Endothelial cell of umbilical vein (primary cell): ENCODE data around the gene MDM1. TPM values are rescaled to one million over a fixed set of nuclear protein-coding genes. Genes with fewer than 3 reads are reported as not detected.

ENCODE experiments used
- BruUV-seq: library from RNA; stranded (reverse); fragments of 400-500 nt; replicated peaks from 2 replicates; lab custom pipeline; 2021; lab: Mats Ljungman, UMichigan
- CTCF ChIA-PET: fragments of 300-600, 350-600 bp; sonication (Branson Sonifier 250); formaldehyde crosslinking; loops from one replicate; lab custom pipeline; 2021; ENCODE audit warnings: antibody characterized with exemption, inconsistent platforms; lab: Charles Lee
- POLR2A ChIA-PET: fragments of 300-600, 350-600 bp; sonication (Branson Sonifier 250); formaldehyde crosslinking; loops from one replicate; lab custom pipeline; 2021; ENCODE audit warnings: antibody characterized with exemption, inconsistent platforms; lab: Charles Lee
- DNase-seq: peaks from one replicate; pipeline ENCODE4 v3.0.0-alpha.2; 2011; ENCODE audit warnings: low read depth, low spot score
- FAIRE-seq: peaks from 2 replicates; lab custom pipeline; 2011; peaks lifted over from hg19 to GRCh38; lab: Jason Lieb, UNC
- H2AFZ ChIP-seq: 2 replicates; pipeline ENCODE4 v1.6.0; 2012; ENCODE audit warnings: low read depth, low read length, control low read depth, inconsistent platforms
- H3K27ac ChIP-seq: 2 replicates; pipeline ENCODE4 v1.5.1; 2011; ENCODE audit warnings: low read depth, mild to moderate bottlenecking, control low read depth, low read length, moderate library complexity; ENCODE audit not compliant: insufficient read depth
- H3K27me3 ChIP-seq, 2 experiments: 2 replicates each; pipeline versions ENCODE4 v1.6.0 to v1.6.1; 2011; ENCODE audit warnings: low read length in 2 of 2, mixed read lengths in 1 of 2; ENCODE audit not compliant: control insufficient read depth in 2 of 2, insufficient read depth in 2 of 2
- H3K36me3 ChIP-seq, 2 experiments: 2 replicates in 1 of 2; 3 replicates in 1 of 2; pipeline ENCODE4 v1.5.1; 2011; ENCODE audit warnings: low read length in 2 of 2, mild to moderate bottlenecking in 1 of 2, moderate library complexity in 1 of 2; ENCODE audit not compliant: control insufficient read depth in 2 of 2, insufficient read depth in 2 of 2; ENCODE audit errors: extremely low read depth in 1 of 2
- H3K4me1 ChIP-seq: 3 replicates; pipeline ENCODE4 v1.5.1; 2011; ENCODE audit warnings: mild to moderate bottlenecking, low read length; ENCODE audit not compliant: control insufficient read depth, insufficient read depth; ENCODE audit errors: extremely low read depth
- H3K4me2 ChIP-seq: 2 replicates; pipeline ENCODE4 v1.6.1; 2011; ENCODE audit warnings: low read length, control low read depth, mixed read lengths; ENCODE audit not compliant: insufficient read depth
- H3K4me3 ChIP-seq, 3 experiments: fragments of 200-600 bp in 1 of 3; sonication (generic), shearing (Covaris generic) in 1 of 3; replicated peaks in 1 of 3; 2 replicates each; pipeline ENCODE4 v1.5.1; 2011 to 2016; ENCODE audit warnings: control low read depth in 3 of 3, low read length in 3 of 3, mild to moderate bottlenecking in 2 of 3, inconsistent platforms in 1 of 3, low read depth in 1 of 3, moderate library complexity in 1 of 3; ENCODE audit not compliant: insufficient read depth in 1 of 3
- H3K79me2 ChIP-seq: 2 replicates; pipeline ENCODE4 v1.6.0; 2012; ENCODE audit warnings: low read length, inconsistent platforms; ENCODE audit not compliant: control insufficient read depth, insufficient read depth
- H3K9ac ChIP-seq: replicated peaks from 2 replicates; pipeline ENCODE3; 2011; ENCODE audit warnings: low read length, control low read depth; ENCODE audit not compliant: insufficient read depth; ENCODE audit errors: extremely low read depth
- H3K9me1 ChIP-seq: replicated peaks from 3 replicates; pipeline ENCODE4 v1.6.0; 2011; ENCODE audit warnings: mild to moderate bottlenecking, low read length; ENCODE audit not compliant: control insufficient read depth, insufficient read depth; ENCODE audit errors: extremely low read depth
- H3K9me3 ChIP-seq: replicated peaks from 2 replicates; pipeline ENCODE4 v1.5.1; 2012; ENCODE audit warnings: low read length, inconsistent platforms; ENCODE audit not compliant: control insufficient read depth, insufficient read depth
- H4K20me1 ChIP-seq: replicated peaks from 2 replicates; pipeline ENCODE3; 2011; ENCODE audit warnings: mild to moderate bottlenecking, low read length; ENCODE audit not compliant: control insufficient read depth, insufficient read depth; ENCODE audit errors: extremely low read depth
- EZH2 ChIP-seq: IDR thresholded peaks from 2 replicates; pipeline ENCODE4 v1.6.1; 2012; ENCODE audit warnings: borderline replicate concordance, low read depth, mild to moderate bottlenecking, moderate library complexity, low read length, inconsistent platforms; ENCODE audit not compliant: severe bottlenecking
- FOS ChIP-seq: IDR thresholded peaks from 2 replicates; pipeline ENCODE4 v1.6.1; 2011; ENCODE audit warnings: mild to moderate bottlenecking, low read length, moderate library complexity, borderline replicate concordance; ENCODE audit not compliant: insufficient read depth
- GATA2 ChIP-seq: IDR thresholded peaks from 2 replicates; pipeline ENCODE4 v1.7.0; 2011; ENCODE audit warnings: low read depth, mild to moderate bottlenecking, moderate library complexity, mixed read lengths, low read length; ENCODE audit not compliant: insufficient read length, insufficient read depth
- JUN ChIP-seq: IDR thresholded peaks from 2 replicates; pipeline ENCODE4 v1.6.1; 2011; ENCODE audit warnings: borderline replicate concordance, low read depth; ENCODE audit not compliant: insufficient read length, insufficient read depth
- MYC ChIP-seq: IDR thresholded peaks from one replicate; pipeline ENCODE4 v1.6.1; 2011; ENCODE audit warnings: mild to moderate bottlenecking, low read depth, low read length
- POLR2A ChIP-seq: IDR thresholded peaks from 2 replicates; pipeline ENCODE4 v1.6.1; 2012; ENCODE audit warnings: low read depth, mild to moderate bottlenecking, control low read depth, low read length
- POLR2AphosphoS5 ChIP-seq: IDR thresholded peaks from 2 replicates; pipeline ENCODE4 v1.6.1; 2012; ENCODE audit warnings: low read depth, mild to moderate bottlenecking, control low read depth, low read length, moderate library complexity; ENCODE audit not compliant: insufficient read depth
- dilution Hi-C: fragments of 300-500 bp; cut with MboI; formaldehyde crosslinking; loops from one replicate; pipeline ENCODE4 v1.15.0; 2019; ENCODE audit warnings: low sequenced_read_pairs; ENCODE audit not compliant: extremely low pct_ligation_motif_present
- intact Hi-C: fragments of 100-400 bp; cut with micrococcal nuclease; formaldehyde crosslinking; loops from one replicate; pipeline ENCODE4 v1.10.0; 2022
- polyA plus RNA-seq, 4 experiments: library from polyadenylated mRNA; depleted of rRNA in 3 of 4; stranded (reverse) in 3 of 4; unstranded in 1 of 4; fragments of >200 nt; gene quantifications; 2 replicates each; pipeline versions ENCODE4 v1.2.1 to v1.2.3, GENCODE V29; 2011 to 2012; ENCODE audit warnings: missing spikeins in 1 of 4
- total RNA-seq: library from RNA; stranded (reverse); gene quantifications from 2 replicates; pipeline ENCODE4 v1.2.3, GENCODE V29; 2021
- TF ChIP-seq, protein P1 (sequence below): IDR thresholded peaks from 2 replicates; pipeline ENCODE4 v1.6.1; 2011; ENCODE audit not compliant: insufficient read depth, insufficient read length
- TF ChIP-seq, protein P2 (sequence below), 2 donors: IDR thresholded peaks; 1 replicate in 1 of 2; 2 replicates in 1 of 2; pipeline ENCODE4 v1.5.1; 2011; ENCODE audit warnings: low read length in 2 of 2, mild to moderate bottlenecking in 2 of 2, moderate library complexity in 2 of 2, control low read depth in 1 of 2, inconsistent platforms in 1 of 2, low read depth in 1 of 2; ENCODE audit not compliant: insufficient read depth in 1 of 2; ENCODE audit errors: extremely low read depth in 1 of 2

Gene MDM1
- total and polyA plus RNA-seq, 2 donors (not counting 3 experiments of a cell fraction or from before 2014, with no cell fraction given), result 4.3 to 12.5 TPM

DNA sequence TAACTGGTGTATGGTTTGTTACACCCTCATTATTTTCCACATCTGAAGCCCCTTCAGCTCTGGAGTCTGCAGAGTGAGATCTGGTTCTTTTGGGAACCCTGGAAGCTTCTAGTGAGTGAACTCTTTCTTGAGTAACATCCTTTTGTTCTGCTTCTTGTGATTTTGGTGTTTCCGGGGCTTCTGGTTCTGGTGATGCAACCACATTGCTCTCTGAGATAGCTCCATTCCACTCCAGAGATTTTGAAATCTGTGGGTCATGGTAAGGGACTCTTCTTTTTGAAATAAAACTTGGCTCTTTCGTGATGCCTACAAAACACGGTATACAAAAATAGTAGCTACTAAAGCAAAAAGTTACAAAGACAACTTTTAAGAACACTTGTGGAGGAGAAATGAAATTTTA lies 5.4 kb downstream of the MDM1 start:
- H2AFZ ChIP-seq, result no peak overlapping the region
- DNase-seq, result no peak
- no peaks in the 10 kb centered on the region for H3K9me3 ChIP-seq
- no peak overlapping the region for H3K27ac ChIP-seq
- H3K4me1 ChIP-seq, result peaks cover 7% of the 10 kb centered on the region
- no peaks in the 10 kb centered on the region for H3K9me1 ChIP-seq
- ChIA-PET POLR2A (no interaction called here), CTCF (interaction anchor here (1.4 to 3.6 kb wide), 3 partner anchors 9 to 80 kb away, joined by 3 to 20 read pairs (median 4); no protein-coding TSS in a partner anchor)
- no peaks in the 10 kb centered on the region for H3K79me2 ChIP-seq
- H3K4me2 ChIP-seq, result no peak overlapping the region
- no TSS peak for BruUV-seq
- dilution Hi-C loops, result no loop called here
- TF ChIP-seq FOS (no peak), POLR2A (no peak), POLR2AphosphoS5 (no peak), GATA2 (no peak), MYC (no peak), EZH2 (no peak), JUN (no peak)
- TF ChIP-seq, protein P1, sequence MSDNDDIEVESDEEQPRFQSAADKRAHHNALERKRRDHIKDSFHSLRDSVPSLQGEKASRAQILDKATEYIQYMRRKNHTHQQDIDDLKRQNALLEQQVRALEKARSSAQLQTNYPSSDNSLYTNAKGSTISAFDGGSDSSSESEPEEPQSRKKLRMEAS, result no peak
- TF ChIP-seq, protein P2, sequence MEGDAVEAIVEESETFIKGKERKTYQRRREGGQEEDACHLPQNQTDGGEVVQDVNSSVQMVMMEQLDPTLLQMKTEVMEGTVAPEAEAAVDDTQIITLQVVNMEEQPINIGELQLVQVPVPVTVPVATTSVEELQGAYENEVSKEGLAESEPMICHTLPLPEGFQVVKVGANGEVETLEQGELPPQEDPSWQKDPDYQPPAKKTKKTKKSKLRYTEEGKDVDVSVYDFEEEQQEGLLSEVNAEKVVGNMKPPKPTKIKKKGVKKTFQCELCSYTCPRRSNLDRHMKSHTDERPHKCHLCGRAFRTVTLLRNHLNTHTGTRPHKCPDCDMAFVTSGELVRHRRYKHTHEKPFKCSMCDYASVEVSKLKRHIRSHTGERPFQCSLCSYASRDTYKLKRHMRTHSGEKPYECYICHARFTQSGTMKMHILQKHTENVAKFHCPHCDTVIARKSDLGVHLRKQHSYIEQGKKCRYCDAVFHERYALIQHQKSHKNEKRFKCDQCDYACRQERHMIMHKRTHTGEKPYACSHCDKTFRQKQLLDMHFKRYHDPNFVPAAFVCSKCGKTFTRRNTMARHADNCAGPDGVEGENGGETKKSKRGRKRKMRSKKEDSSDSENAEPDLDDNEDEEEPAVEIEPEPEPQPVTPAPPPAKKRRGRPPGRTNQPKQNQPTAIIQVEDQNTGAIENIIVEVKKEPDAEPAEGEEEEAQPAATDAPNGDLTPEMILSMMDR (IDR thresholded peaks at IDR 0.05; ENCODE audit: extremely low read depth in 1 of 2, insufficient read depth in 1 of 2, low read depth in 1 of 2, low read length in 2 of 2), result no peak
- intact Hi-C loops, result no loop called here
- H4K20me1 ChIP-seq, result no peaks in the 10 kb centered on the region
- H3K27me3 ChIP-seq, result no peaks in the 10 kb centered on the region
- H3K9ac ChIP-seq, result no peak overlapping the region
- H3K36me3 ChIP-seq, result peaks cover 3% of the 10 kb centered on the region in 2 experiments
- FAIRE-seq, result no peak
- no peak overlapping the region for H3K4me3 ChIP-seq
